Gastrocnemius medialis (tissue), 4 donors: ENCODE results near the gene SPARC. TPM values are rescaled to one million over a fixed set of nuclear protein-coding genes. Genes with fewer than 3 reads are reported as not detected.
"Not testable (repeated sequence)": the region's sequence is repeated elsewhere in the genome, so short reads cannot be mapped to it uniquely, and the experiment has no call there.

Experiments used
- ATAC-seq, 2 donors: fragments of 150-250 bp; one replicate each; pipeline ENCODE4 v1.9.1; 2016
- DNase-seq, 2 donors: peaks; one replicate each; pipeline ENCODE4 v3.0.0-alpha.2; 2019
- H3K27ac ChIP-seq, 4 donors: fragments of 200-600 bp; sonication (generic); 1 replicate in 1 of 4; 2 replicates in 3 of 4; pipeline ENCODE4 v1.5.1; 2016 to 2018; ENCODE audit warnings: mild to moderate bottlenecking in 2 of 4, moderate library complexity in 1 of 4
- H3K27me3 ChIP-seq, 3 donors: fragments of 200-600 bp; sonication (generic) in 2 of 3; 1 replicate in 1 of 3; 2 replicates in 2 of 3; pipeline versions ENCODE4 v1.5.1 to v1.6.0; 2016 to 2019; ENCODE audit warnings: mild to moderate bottlenecking in 1 of 3, moderate library complexity in 1 of 3
- H3K36me3 ChIP-seq, 2 donors: fragments of 200-600 bp; sonication (generic) in 1 of 2; one replicate each; pipeline ENCODE4 v1.5.1; 2017 to 2018
- H3K4me1 ChIP-seq, 2 donors: fragments of 200-600 bp; sonication (generic) in 1 of 2; one replicate each; pipeline ENCODE4 v1.5.1; 2016 to 2017; ENCODE audit warnings: mild to moderate bottlenecking in 2 of 2
- H3K4me3 ChIP-seq, 4 donors: fragments of 200-600 bp; sonication (generic) in 3 of 4; 1 replicate in 1 of 4; 2 replicates in 3 of 4; pipeline ENCODE4 v1.5.1; 2016 to 2019; ENCODE audit warnings: mild to moderate bottlenecking in 2 of 4
- H3K9me3 ChIP-seq, 3 donors: fragments of 200-600 bp; sonication (generic) in 2 of 3; 1 replicate in 1 of 3; 2 replicates in 2 of 3; pipeline ENCODE4 v1.5.1; 2016 to 2019
- POLR2A ChIP-seq, 2 donors: fragments of 450-650 bp; IDR thresholded peaks; one replicate each; pipeline ENCODE4 v1.6.1; 2017; ENCODE audit warnings: antibody characterized with exemption in 2 of 2, mild to moderate bottlenecking in 2 of 2, moderate library complexity in 2 of 2
- in situ Hi-C, 4 donors: fragments of 200-750 bp; cut with MboI; loops; one replicate each; pipeline versions ENCODE4 v1.15.0 to v1.8.0; 2017; ENCODE audit warnings: low sequenced_read_pairs in 4 of 4
- intact Hi-C: fragments of 100-400 bp; cut with DNase I; formaldehyde crosslinking; loops from one replicate; pipeline ENCODE4 v1.15.1; 2023; ENCODE audit warnings: low total_unique reads
- total RNA-seq, 4 donors: library from RNA; depleted of rRNA; stranded (reverse); fragments of >200 nt; gene quantifications; one replicate each; pipeline versions ENCODE4 v1.1.0 to v1.2.3, GENCODE V29; 2016
- TF ChIP-seq, protein P1 (sequence below), 5 experiments: fragments of 450-650 bp in 3 of 5; fragments of 200-600 bp in 2 of 5; sonication (generic) in 2 of 5; IDR thresholded peaks in 4 of 5; conservative IDR thresholded peaks in 1 of 5; 1 replicate in 4 of 5; 2 replicates in 1 of 5; pipeline ENCODE4 v1.5.1; 2016 to 2019; ENCODE audit warnings: antibody characterized with exemption in 5 of 5, mild to moderate bottlenecking in 3 of 5, moderate library complexity in 3 of 5

The SPARC gene
- total RNA-seq, 4 donors from 2014 or later: 87.7 to 209 (median 163) TPM

DNA sequence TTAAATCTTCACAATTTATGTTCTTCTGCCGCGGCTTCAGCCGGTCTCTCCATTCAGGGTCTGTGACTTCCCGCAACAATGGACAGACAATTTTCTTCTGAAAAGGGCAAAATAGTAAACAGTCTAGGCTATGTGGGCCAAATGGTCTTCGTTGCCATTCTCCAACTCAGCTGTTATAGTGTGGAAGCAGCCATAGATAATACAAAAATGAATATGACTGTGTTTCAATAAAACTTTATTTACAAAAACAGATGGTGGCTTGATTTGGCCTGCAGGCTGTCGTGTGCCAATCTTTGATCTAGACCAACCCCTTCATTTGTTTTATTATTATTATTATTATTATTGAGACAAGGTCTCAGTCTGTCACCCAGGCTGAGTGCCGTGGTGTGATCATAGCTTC is 43.7 kb upstream of the SPARC start:
- TF ChIP-seq, protein P1, sequence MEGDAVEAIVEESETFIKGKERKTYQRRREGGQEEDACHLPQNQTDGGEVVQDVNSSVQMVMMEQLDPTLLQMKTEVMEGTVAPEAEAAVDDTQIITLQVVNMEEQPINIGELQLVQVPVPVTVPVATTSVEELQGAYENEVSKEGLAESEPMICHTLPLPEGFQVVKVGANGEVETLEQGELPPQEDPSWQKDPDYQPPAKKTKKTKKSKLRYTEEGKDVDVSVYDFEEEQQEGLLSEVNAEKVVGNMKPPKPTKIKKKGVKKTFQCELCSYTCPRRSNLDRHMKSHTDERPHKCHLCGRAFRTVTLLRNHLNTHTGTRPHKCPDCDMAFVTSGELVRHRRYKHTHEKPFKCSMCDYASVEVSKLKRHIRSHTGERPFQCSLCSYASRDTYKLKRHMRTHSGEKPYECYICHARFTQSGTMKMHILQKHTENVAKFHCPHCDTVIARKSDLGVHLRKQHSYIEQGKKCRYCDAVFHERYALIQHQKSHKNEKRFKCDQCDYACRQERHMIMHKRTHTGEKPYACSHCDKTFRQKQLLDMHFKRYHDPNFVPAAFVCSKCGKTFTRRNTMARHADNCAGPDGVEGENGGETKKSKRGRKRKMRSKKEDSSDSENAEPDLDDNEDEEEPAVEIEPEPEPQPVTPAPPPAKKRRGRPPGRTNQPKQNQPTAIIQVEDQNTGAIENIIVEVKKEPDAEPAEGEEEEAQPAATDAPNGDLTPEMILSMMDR (IDR thresholded peaks at IDR 0.05 in 4 of 5, conservative IDR thresholded peaks at IDR 0.05 in 1 of 5): no peak
- TF ChIP-seq POLR2A (IDR thresholded peaks at IDR 0.05): no peak
- intact Hi-C loops: loop anchor here (5.0 kb wide), 1 partner anchor 1383 kb away; no protein-coding TSS in a partner anchor
- Histone ChIP-seq H3K27me3 (no peaks in the 10 kb centered on the region), H3K4me3 (no peak overlapping the region), H3K27ac (no peak overlapping the region), H3K9me3 (no peaks in the 10 kb centered on the region), H3K4me1 (no peaks in the 10 kb centered on the region), H3K36me3 (no peaks in the 10 kb centered on the region)
- in situ Hi-C loops: loop anchor here in 2 of 4 donors (10.0 to 25.0 kb wide), 3 partner anchors 66 to 286 kb away; partner anchors contain the start of gene SLC36A1 (in 1 of the 2)
- ATAC-seq (no peak), DNase-seq (no peak)

DNA sequence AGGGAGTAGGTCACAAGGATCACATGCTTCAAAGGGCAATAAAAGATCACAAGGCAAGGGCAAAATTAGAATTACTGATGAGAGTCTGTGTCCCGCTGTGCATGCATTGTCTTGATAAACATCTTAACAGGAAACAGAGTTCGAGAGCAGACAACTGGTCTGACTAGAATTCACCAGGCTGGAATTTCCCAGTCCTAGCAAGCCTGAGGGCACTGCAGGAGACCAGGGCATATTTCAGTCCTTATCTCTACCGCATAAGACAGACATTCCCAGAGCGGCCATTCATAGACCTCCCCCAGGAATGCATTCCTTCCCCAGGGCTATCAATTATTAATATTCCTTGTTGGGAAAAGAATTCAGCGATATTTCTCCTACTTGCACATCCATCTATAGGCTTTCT is 42.9 kb upstream of the SPARC start:
- H3K27me3 ChIP-seq, H3K4me1 ChIP-seq, H3K36me3 ChIP-seq, H3K4me3 ChIP-seq, H3K9me3 ChIP-seq, DNase-seq, intact Hi-C loops, H3K27ac ChIP-seq, ATAC-seq: not testable (repeated sequence)
- in situ Hi-C loops: loop anchor here in 1 of 4 donors (25.0 kb wide), 1 partner anchor 267 kb away; no protein-coding TSS in a partner anchor

DNA sequence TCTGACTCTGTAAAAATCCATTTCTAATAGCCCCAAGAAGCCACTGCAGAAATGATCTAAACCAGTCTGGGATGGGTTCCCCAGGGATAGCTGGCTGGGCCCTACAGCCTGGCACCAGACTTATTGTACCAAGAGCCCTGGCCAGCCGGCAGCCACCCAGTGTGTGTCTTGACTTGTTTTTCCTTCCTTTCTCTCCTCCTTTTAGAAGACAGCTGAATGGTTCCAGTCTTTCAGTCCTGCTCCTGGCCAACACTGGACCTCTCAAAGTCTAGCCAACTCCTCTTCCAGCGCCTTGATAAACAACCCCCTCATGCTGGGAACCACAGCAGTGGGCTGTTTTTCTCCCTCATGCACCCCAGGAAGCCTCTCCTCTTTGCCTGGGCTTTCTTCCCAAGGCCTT is 37.6 kb upstream of the SPARC start:
- no peak for ATAC-seq
- Histone ChIP-seq H3K9me3 (no peaks in the 10 kb centered on the region), H3K27ac (no peak overlapping the region), H3K4me1 (no peaks in the 10 kb centered on the region), H3K27me3 (no peaks in the 10 kb centered on the region), H3K36me3 (no peaks in the 10 kb centered on the region), H3K4me3 (no peak overlapping the region)
- intact Hi-C loops: no loop called here
- TF ChIP-seq, protein P1 (IDR thresholded peaks at IDR 0.05 in 4 of 5, conservative IDR thresholded peaks at IDR 0.05 in 1 of 5): no peak
- no peak for TF ChIP-seq POLR2A (IDR thresholded peaks at IDR 0.05)
- DNase-seq: no peak
- in situ Hi-C loops: no loop called here

DNA sequence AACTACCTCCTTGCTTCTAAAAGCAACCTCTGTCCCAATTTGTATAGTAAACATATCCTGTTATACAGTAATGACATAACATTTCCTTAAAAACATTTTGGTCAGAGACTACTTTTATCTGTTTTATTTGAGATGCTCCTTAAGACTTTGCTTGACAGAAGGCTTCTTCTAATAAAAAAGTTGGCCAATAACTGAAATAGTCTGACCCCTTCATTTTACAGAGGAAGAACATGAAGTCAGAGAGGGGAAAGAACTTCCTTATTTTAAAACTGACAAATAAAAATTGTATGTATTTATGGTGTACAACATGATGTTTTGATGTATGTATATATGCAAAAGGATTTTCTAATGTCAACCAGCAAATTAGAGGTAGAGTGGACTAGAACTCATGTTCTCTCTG is 35.8 kb upstream of the SPARC start:
- in situ Hi-C loops: no loop called here
- ATAC-seq: no peak
- TF ChIP-seq, protein P1 (IDR thresholded peaks at IDR 0.05 in 4 of 5, conservative IDR thresholded peaks at IDR 0.05 in 1 of 5): no peak
- TF ChIP-seq POLR2A (IDR thresholded peaks at IDR 0.05): no peak
- H3K27me3 ChIP-seq: no peaks in the 10 kb centered on the region
- no peaks in the 10 kb centered on the region for H3K9me3 ChIP-seq
- no peaks in the 10 kb centered on the region for H3K4me1 ChIP-seq
- intact Hi-C loops: no loop called here
- no peak overlapping the region for H3K4me3 ChIP-seq
- no peak overlapping the region for H3K27ac ChIP-seq
- H3K36me3 ChIP-seq: no peaks in the 10 kb centered on the region
- no peak for DNase-seq

DNA sequence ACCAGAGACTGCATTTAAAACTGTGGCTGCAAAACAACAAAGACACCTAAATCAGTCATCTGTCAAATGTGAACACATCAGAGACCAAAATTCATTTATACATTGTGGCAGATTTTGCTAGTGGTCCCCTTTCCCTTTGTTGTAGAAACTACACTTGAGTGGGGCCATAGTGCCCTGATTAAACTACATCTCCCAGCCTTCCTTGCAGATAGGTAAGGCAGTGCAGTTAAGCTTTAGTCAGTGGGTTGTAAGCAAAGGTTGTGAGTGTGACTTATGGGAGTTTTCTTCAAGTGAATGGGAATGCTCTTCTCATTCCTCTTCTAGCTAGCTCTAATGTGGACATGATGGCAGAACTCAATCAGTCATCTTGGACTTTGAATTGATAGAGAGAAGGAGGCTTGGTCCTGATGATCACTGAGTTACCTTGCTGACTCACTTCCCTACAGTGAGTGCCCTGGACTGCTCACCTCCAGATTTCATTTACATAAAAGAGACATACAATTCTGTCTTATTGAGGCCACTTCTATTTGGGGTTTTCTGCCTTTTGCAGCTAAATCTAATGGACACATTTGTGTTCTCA is 35.2 kb upstream of the SPARC start:
- Histone ChIP-seq H3K4me3 (no peak overlapping the region), H3K9me3 (no peaks in the 10 kb centered on the region), H3K27me3 (no peaks in the 10 kb centered on the region), H3K36me3 (no peaks in the 10 kb centered on the region), H3K4me1 (no peaks in the 10 kb centered on the region), H3K27ac (no peak overlapping the region)
- in situ Hi-C loops (no loop called here), intact Hi-C loops (no loop called here)
- DNase-seq (no peak), ATAC-seq (no peak)
- TF ChIP-seq, protein P1 (IDR thresholded peaks at IDR 0.05 in 4 of 5, conservative IDR thresholded peaks at IDR 0.05 in 1 of 5): no peak
- no peak for TF ChIP-seq POLR2A (IDR thresholded peaks at IDR 0.05)
